Midbrain (tissue), 1 donor: ENCODE measurements around the gene HOXA9.

ENCODE experiments used
- DNase-seq: peaks from one replicate; lab custom pipeline; 2025; lab: John Stamatoyannopoulos, UW

The HOXA9 gene

GRCh38 chr7:27188386-27189294 lies 23.3 kb upstream of the HOXA9 start:
- DNase-seq: no peak

- no peak for DNase-seq
Measured at GRCh38 chr7:27187475-27188385, 22.4 kb upstream of the HOXA9 start.

GRCh38 chr7:27186668-27187474 lies 21.5 kb upstream of the HOXA9 start:
- no peak for DNase-seq

GRCh38 chr7:27185854-27186667 lies 20.7 kb upstream of the HOXA9 start:
- no peak for DNase-seq

- no peak for DNase-seq
Measured at GRCh38 chr7:27185013-27185853, 19.9 kb upstream of the HOXA9 start, which contains the start of gene HOXA11. Gene HOXA11, minus strand, starts transcription at chr7:27185232. Its CDS starts 88 bp downstream, at chr7:27185144.

DNA sequence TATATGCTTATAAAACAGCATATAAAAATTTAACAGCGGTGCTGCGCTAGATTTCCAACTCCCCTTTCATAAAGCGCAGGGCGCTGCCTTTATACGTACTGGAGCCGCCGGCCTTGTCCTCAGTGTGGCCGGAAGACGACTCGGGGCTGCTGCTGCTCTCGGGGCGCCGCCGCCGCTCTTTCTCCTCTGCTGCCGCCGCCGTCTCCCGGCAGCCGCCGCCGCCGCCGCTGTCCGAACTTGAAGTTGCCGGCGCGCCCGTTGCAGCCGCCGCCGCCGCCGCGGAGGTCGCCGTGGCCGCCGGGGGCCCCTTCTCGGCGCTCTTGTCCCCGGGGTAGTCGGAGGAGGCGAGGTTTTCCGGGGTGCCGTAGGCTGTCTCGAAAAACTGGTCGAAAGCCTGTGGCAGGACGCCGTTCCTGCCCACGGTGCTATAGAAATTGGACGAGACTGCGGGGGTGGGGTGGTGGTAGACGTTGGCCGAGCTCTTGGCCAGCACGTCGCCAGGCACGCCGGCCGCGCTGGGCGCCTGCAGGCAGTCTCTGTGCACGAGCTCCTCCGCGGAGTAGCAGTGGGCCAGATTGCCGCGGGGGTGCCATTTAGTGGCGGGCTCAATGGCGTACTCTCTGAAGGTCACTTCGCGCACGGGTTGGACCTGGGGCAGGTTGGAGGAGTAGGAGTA lies 19.1 kb upstream of the HOXA9 start:
- no peak for DNase-seq

DNA sequence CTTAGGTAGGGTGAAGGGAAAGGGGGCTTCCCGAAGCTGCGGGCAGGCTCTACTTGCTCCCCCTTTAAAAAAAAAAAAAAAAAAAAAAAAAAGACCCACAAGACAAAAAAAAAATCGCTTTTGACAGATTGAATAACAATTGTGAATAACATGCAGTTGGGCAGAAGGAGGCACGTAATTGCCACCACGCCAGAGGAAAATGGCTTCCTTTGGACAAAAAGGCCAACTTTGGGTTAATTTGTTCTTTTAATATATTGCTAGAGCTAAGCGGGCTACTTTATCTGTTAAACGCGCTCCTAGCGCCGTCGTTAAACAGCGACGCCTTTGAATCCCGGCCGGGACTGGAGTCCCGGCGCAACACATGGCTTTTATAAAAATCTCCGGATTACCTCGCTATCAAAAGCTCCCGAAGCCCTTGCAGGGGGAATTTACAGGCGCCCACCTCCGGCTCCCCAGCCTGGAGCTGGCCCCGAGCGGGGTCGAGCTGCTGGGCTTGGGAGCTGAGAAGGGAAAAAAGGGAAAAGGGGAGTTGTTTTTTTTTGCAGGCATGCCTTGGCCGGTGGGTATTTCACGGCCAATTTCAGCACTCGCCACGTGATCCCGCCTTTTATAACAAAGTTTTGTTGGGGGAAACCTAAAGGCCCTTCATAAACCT lies 18.5 kb upstream of the HOXA9 start:
- no peak for DNase-seq

GRCh38 chr7:27182861-27183681 lies 17.7 kb upstream of the HOXA9 start:
- no peak for DNase-seq

DNA sequence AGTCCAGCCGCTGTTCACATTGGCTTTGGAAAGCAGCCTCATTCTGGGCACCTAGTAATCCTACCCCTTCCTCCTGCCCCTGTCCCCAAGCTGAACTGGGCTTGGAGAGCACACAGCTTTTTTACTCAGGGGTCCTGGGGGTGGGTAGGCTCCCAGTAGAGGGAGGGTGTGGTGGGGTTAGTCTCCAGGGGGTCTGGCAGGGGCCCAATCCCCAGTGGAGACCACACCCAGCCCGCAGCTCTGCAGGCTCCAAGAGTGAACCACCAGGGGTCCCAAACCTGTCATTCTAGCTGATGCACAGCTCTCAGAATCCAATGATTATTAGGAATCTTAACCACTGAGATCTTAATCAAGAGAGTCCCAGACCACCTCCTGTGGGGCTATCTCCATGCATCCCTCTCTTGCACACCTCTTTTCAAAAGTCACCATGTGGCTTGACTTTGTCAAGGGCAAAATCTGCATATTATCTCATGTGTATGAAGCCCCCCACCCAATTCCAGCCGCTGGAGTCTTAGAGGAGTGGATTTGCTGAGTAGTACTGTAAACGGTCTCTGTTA lies 17.0 kb upstream of the HOXA9 start:
- DNase-seq: no peak

DNA sequence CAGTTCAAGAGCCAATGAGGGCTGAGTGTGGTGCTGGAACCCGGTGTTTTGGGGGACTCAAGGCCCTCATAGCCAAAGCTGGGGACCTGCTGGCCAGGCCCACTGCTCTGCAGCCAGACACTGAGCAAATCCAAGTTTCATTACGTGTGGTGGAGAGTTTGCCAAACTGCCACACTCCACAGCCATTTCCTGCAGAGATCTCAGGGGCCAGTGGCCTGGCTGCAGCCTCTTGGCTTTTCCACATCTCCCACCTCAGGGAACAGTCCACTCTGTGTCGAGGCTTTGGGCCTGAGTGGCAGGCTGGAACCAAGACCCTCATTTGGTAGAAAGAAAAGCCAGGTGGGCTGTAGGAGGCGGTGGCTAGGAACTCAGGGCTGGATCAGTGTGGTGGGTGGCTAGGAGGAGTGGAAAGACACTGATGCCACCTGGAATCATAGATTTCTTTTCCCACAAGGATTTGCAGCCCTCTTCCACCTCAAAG lies 16.5 kb upstream of the HOXA9 start:
- no peak for DNase-seq

DNA sequence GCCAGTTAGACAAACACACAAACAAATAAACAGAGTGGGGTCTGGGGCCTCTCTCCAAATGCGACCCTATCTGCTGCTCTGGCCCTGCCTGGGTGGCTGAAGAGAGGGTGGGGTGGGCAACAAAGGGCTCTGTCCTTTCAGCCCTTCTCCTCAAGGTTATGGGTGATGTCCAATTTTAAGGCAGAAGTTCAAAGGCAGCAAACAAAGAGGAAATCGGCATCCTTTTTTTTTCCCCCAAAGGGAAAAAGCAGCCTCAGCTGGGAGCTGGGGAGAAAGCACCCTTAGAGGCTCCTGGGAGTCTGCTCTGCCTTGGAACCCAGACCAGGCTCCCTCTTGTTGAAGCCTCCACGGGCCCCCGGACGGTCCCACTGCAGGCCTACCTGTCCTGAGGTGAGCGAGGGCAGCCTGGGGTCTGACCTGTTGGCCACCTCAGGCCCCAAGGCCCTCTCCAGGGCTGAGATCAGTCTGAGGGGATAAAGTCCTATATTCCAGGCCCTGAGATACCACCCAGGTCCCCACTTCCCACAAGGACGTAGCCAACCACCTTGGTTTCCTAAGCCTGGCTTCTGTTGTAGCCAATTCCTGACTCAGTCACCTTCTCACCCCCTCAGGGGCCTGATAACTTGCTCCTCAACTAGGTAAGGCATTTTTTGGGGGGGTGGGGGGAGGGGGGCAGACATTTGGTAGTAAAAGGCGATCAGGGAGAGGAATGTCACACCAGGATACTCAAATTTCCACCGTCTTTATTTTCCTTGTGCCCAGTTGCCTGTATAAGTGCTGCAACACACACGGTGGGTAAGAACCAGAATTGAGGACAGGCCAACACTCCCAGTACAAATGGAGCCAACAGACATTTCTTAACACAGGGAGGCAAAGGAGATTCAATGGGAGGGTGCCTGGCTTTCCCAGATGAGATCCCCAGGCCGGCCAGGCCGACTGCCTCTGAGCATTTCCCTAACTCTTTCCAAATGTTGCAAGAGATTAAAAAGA lies 15.4 kb upstream of the HOXA9 start:
- no peak for DNase-seq

GRCh38 chr7:27179503-27180430 lies 14.4 kb upstream of the HOXA9 start:
- peak; percentile 26 for DNase-seq

GRCh38 chr7:27179030-27179429 lies 13.7 kb upstream of the HOXA9 start:
- DNase-seq: no peak

DNA sequence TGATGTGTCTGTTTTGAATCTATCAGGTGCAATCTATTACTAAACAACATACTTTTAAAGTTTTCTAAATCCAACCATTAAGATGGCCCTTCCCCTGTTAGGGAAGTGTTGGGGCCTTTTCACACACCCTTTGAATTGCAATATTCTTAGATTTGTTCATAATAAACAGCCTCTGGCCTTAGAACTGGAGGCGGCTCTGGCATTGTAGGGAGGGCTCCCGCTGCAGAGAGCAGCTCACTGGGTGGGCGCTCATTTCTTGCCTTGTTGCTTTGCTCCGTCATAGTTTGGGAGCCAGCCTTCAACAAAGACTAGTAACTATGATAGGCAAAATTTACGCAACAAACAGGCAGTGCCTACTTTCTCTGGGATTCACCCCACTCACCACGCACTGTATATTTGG lies 13.0 kb upstream of the HOXA9 start:
- DNase-seq: no peak

DNA sequence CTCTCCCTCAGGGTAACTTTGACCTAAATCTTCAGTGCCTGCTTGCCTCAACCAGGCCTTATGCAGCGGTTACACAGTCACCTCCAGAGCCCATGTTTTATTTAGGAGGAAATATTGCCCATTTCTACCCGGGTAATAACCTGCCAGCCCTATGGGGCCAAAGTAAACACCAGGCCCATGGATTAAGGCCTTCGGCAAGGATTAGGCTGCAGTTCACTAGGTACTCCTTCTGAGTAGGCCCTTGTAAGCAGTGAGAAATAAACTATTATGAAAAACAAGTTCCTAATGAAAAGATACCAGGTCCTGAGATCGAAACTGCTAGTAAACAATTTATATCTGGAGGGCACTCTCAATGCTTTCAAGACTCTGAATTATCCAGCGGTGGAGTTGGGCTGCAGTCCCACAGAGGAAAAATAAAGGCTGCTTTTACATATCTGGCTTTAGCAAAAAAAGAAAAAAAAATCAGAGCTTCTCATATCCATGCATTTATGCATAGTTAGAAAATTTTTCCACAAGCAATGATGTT lies 12.5 kb upstream of the HOXA9 start:
- DNase-seq: no peak
